DND-41 (cell line): Measurements from ENCODE around the gene SPATA6.
"Not testable (repeated sequence)": the region's sequence is repeated elsewhere in the genome, so short reads cannot be mapped to it uniquely, and the experiment has no call there.

Experiments used
- ATAC-seq: fragments of 200-7000 bp; cut with Tn5 transposase; 3 replicates; pipeline ENCODE4 v1.9.1; 2021; ENCODE audit warnings: low read depth; ENCODE audit not compliant: insufficient read depth
- DNase-seq: peaks from one replicate; pipeline ENCODE4 v3.0.0-alpha.2; 2020
- H2AFZ ChIP-seq: 2 replicates; pipeline ENCODE4 v1.6.0; 2012; ENCODE audit warnings: low read depth, low read length
- H3K27ac ChIP-seq: 2 replicates; pipeline ENCODE4 v1.5.1; 2012; ENCODE audit warnings: low read length, inconsistent platforms
- H3K27me3 ChIP-seq: fragments of 200-600 bp; sonication (generic); 2 replicates; pipeline ENCODE4 v1.6.0; 2012; ENCODE audit warnings: low read length, mild to moderate bottlenecking, inconsistent platforms; ENCODE audit not compliant: insufficient read depth, poor library complexity
- H3K36me3 ChIP-seq: 2 replicates; pipeline ENCODE4 v1.5.1; 2012; ENCODE audit warnings: low read length, inconsistent platforms; ENCODE audit not compliant: insufficient read depth
- H3K4me1 ChIP-seq: 2 replicates; pipeline ENCODE4 v1.5.1; 2012; ENCODE audit warnings: mild to moderate bottlenecking, low read length; ENCODE audit not compliant: insufficient read depth
- H3K4me2 ChIP-seq: 2 replicates; pipeline ENCODE4 v1.6.0; 2012; ENCODE audit warnings: mild to moderate bottlenecking, moderate library complexity, low read length, inconsistent platforms; ENCODE audit not compliant: insufficient read depth
- H3K4me3 ChIP-seq, 2 experiments: fragments of 200-600 bp in 1 of 2; shearing (Covaris generic) in 1 of 2; 2 replicates each; pipeline ENCODE4 v1.5.1; 2012 to 2016; ENCODE audit warnings: inconsistent platforms in 2 of 2, low read length in 2 of 2, mild to moderate bottlenecking in 2 of 2, low read depth in 1 of 2, moderate library complexity in 1 of 2
- H3K79me2 ChIP-seq: 2 replicates; pipeline ENCODE4 v1.6.0; 2012; ENCODE audit warnings: low read length, inconsistent platforms; ENCODE audit not compliant: insufficient read depth
- H3K9ac ChIP-seq: 2 replicates; pipeline ENCODE4 v1.6.0; 2012; ENCODE audit warnings: low read depth, mild to moderate bottlenecking, inconsistent platforms, low read length, moderate library complexity
- H3K9me3 ChIP-seq: 2 replicates; pipeline ENCODE4 v1.5.1; 2012; ENCODE audit warnings: low read length, moderate library complexity, mild to moderate bottlenecking, inconsistent platforms; ENCODE audit not compliant: insufficient read depth, severe bottlenecking
- H4K20me1 ChIP-seq: 2 replicates; pipeline ENCODE4 v1.6.0; 2012; ENCODE audit warnings: low read length; ENCODE audit not compliant: insufficient read depth
- EZH2 ChIP-seq: IDR thresholded peaks from 3 replicates; pipeline ENCODE4 v1.6.1; 2012; ENCODE audit warnings: borderline replicate concordance, low read depth, mild to moderate bottlenecking, moderate library complexity, low read length, inconsistent platforms; ENCODE audit not compliant: severe bottlenecking
- TF ChIP-seq, protein P1 (sequence below): IDR thresholded peaks from 2 replicates; pipeline ENCODE4 v1.5.1; 2012; ENCODE audit warnings: borderline replicate concordance, low read length, moderate library complexity, mild to moderate bottlenecking; ENCODE audit not compliant: poor library complexity, severe bottlenecking; ENCODE audit errors: extremely low read depth

SPATA6 gene

DNA sequence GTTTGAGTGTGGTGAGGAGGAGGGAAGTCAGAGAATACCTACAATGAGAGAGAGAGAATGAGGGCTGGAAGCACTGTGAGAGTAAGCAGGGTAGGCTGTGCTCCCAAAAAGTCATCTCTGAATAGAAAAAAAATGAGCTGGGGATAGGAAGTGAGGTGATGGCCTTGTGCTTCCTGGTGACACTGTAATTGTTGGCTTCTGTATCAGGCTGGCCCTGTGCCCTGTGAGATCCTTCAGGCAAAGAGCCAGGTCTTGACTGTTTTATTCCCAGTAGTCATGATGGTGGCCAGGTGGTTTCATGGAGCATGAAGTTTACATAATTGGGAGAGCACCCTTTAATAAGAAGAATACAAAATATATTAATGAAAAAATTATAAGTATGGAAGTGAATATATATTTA is 20.4 kb upstream of the SPATA6 start:
- Histone ChIP-seq H2AFZ (no peak overlapping the region), H3K4me1 (no peaks in the 10 kb centered on the region), H3K27me3 (peaks cover 12% of the 10 kb centered on the region), H3K27ac (no peak overlapping the region), H3K4me2 (no peak overlapping the region), H3K9ac (no peak overlapping the region), H4K20me1 (no peaks in the 10 kb centered on the region), H3K36me3 (no peaks in the 10 kb centered on the region), H3K9me3 (no peaks in the 10 kb centered on the region), H3K79me2 (no peaks in the 10 kb centered on the region), H3K4me3 (no peak overlapping the region)
- no peak for DNase-seq
- no peak for ATAC-seq
- TF ChIP-seq EZH2, result no peak
- TF ChIP-seq, protein P1, sequence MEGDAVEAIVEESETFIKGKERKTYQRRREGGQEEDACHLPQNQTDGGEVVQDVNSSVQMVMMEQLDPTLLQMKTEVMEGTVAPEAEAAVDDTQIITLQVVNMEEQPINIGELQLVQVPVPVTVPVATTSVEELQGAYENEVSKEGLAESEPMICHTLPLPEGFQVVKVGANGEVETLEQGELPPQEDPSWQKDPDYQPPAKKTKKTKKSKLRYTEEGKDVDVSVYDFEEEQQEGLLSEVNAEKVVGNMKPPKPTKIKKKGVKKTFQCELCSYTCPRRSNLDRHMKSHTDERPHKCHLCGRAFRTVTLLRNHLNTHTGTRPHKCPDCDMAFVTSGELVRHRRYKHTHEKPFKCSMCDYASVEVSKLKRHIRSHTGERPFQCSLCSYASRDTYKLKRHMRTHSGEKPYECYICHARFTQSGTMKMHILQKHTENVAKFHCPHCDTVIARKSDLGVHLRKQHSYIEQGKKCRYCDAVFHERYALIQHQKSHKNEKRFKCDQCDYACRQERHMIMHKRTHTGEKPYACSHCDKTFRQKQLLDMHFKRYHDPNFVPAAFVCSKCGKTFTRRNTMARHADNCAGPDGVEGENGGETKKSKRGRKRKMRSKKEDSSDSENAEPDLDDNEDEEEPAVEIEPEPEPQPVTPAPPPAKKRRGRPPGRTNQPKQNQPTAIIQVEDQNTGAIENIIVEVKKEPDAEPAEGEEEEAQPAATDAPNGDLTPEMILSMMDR, result no peak

DNA sequence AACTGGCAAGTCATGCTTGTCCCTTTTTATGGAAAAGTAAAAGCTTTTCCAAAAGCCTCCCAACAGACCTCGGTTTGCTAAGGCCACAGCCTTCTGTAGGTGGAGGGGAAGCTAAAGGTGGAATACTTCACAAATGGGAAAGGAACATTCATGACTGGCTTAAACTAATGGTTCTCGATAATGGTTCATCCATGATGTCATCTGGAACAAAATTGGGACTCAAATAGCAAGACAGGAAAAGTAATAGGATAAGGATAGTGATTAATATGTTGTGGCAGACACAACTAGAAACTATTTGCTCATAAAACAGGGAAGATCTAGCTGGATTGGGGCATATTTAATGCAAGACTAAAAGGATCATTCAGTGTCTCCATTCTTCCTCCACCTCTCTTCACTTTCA is 16.7 kb upstream of the SPATA6 start:
- Histone ChIP-seq H3K9ac (no peak overlapping the region), H3K4me2 (no peak overlapping the region), H3K27ac (no peak overlapping the region), H3K27me3 (peaks cover 3% of the 10 kb centered on the region), H3K4me1 (no peaks in the 10 kb centered on the region), H4K20me1 (no peaks in the 10 kb centered on the region), H2AFZ (no peak overlapping the region), H3K9me3 (no peaks in the 10 kb centered on the region), H3K79me2 (no peaks in the 10 kb centered on the region), H3K36me3 (no peaks in the 10 kb centered on the region), H3K4me3 (no peak overlapping the region)
- TF ChIP-seq, protein P1, result no peak
- no peak for TF ChIP-seq EZH2
- DNase-seq (no peak), ATAC-seq (no peak)

DNA sequence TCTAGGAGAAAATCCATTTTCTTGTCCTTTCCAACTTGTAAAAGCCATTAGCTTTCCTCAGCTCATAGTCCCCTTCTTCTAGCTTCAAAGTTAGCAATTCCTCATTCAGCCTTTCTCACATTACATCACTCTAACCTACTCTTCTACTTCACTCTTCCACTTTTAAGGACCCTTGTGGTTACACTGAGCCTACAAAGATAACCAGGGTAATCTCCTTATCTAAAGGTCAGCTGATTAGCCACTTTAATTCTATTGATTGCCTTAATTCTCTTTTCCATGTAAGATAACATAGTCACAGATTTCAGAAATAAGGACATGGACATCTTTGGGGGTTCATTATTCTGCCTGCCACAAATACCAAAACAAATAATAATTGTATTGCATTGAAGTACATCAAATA is 8.5 kb upstream of the SPATA6 start:
- H3K4me3 ChIP-seq, result no peak overlapping the region
- no peaks in the 10 kb centered on the region for H3K4me1 ChIP-seq
- no peaks in the 10 kb centered on the region for H3K79me2 ChIP-seq
- no peak overlapping the region for H3K9ac ChIP-seq
- no peak for DNase-seq
- no peaks in the 10 kb centered on the region for H3K27me3 ChIP-seq
- H3K36me3 ChIP-seq, result no peaks in the 10 kb centered on the region
- no peak overlapping the region for H3K27ac ChIP-seq
- no peak overlapping the region for H3K4me2 ChIP-seq
- TF ChIP-seq, protein P1, result no peak
- no peak for TF ChIP-seq EZH2
- no peak overlapping the region for H2AFZ ChIP-seq
- ATAC-seq, result no peak
- H4K20me1 ChIP-seq, result no peaks in the 10 kb centered on the region
- H3K9me3 ChIP-seq, result peaks cover 5% of the 10 kb centered on the region

DNA sequence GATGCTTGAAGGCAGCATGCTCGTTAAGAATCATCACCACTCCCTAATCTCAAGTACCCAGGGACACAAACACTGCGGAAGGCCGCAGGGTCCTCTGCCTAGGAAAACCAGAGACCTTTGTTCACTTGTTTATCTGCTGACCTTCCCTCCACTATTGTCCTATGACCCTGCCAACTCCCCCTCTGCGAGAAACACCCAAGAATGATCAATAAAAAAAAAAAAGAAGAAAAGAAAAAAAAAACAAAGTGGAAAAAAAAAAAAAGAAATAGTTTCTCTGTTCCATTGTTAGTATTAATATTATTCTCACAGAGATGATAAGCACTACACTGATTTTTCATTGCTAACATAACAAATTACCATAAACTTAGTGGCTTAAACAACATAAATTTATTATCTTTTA is 8.0 kb upstream of the SPATA6 start:
- H4K20me1 ChIP-seq, H3K4me1 ChIP-seq, H3K4me3 ChIP-seq, H2AFZ ChIP-seq, H3K4me2 ChIP-seq, H3K9me3 ChIP-seq, H3K27ac ChIP-seq, H3K27me3 ChIP-seq, H3K79me2 ChIP-seq, H3K36me3 ChIP-seq, DNase-seq, ATAC-seq, H3K9ac ChIP-seq: not testable (repeated sequence)
